Activated naive CD8-positive, alpha-beta T cell treated with anti-CD3 and anti-CD28 coated beads for 36 hours (primary cell): ENCODE data around the gene ALG8. TPM values are rescaled to one million over a fixed set of nuclear protein-coding genes. Genes with fewer than 3 reads are reported as not detected.
"Not testable (repeated sequence)": the region's sequence is repeated elsewhere in the genome, so short reads cannot be mapped to it uniquely, and the experiment has no call there.

Experiments
- DNase-seq: peaks from one replicate; pipeline ENCODE4 v3.0.0; 2021
- H3K27ac Mint-ChIP-seq: one replicate; pipeline ENCODE4 v1.8.0; 2022; ENCODE audit warnings: mild to moderate bottlenecking, moderate library complexity, mixed read lengths
- H3K27me3 Mint-ChIP-seq: one replicate; pipeline ENCODE4 v1.8.0; 2022; ENCODE audit warnings: mild to moderate bottlenecking, mixed read lengths
- H3K36me3 Mint-ChIP-seq: one replicate; pipeline ENCODE4 v1.8.0; 2021; ENCODE audit warnings: mild to moderate bottlenecking, mixed read lengths
- H3K4me1 Mint-ChIP-seq: one replicate; pipeline ENCODE4 v1.8.0; 2021; ENCODE audit warnings: mixed read lengths
- H3K4me3 Mint-ChIP-seq: one replicate; pipeline ENCODE4 v1.8.0; 2022; ENCODE audit warnings: mild to moderate bottlenecking, moderate library complexity, mixed read lengths
- H3K9me3 Mint-ChIP-seq: one replicate; pipeline ENCODE4 v1.8.0; 2022; ENCODE audit warnings: mixed read lengths
- total RNA-seq, 2 experiments: library from RNA; stranded (reverse); gene quantifications; one replicate each; pipeline ENCODE4 v1.2.3, GENCODE V29; 2021

The ALG8 gene
- total RNA-seq, result 10 to 100 TPM; 40.2 to 48.8 TPM

GRCh38 chr11:78139422-78140391 is at the start of gene ALG8:
Gene ALG8, minus strand, starts transcription at chr11:78139626. Its CDS starts 38 bp downstream, at chr11:78139588.
- Mint-ChIP-seq H3K4me1 (peaks cover 35% of the 10 kb centered on the region), H3K27ac (peak within 1 kb of the TSS; percentile 95), H3K4me3 (peak within 1 kb of the TSS; percentile 91), H3K36me3 (peaks cover 40% of the 10 kb centered on the region), H3K27me3 (no peaks in the 10 kb centered on the region), H3K9me3 (no peaks in the 10 kb centered on the region)
- peak; percentile 97 for DNase-seq

GRCh38 chr11:78188286-78189173 is 49.1 kb upstream of the ALG8 start, which contains the start of the genes KCTD21 and USP35:
Gene KCTD21, minus strand, starts transcription at chr11:78188626. Its CDS starts 14,072 bp downstream, at chr11:78174554.
Gene USP35, plus strand, starts transcription at chr11:78188919. Its CDS starts 7,327 bp downstream, at chr11:78196246.
- Mint-ChIP-seq H3K36me3 (no peaks in the 10 kb centered on the region), H3K27ac (peak within 1 kb of the TSS; percentile 100), H3K27me3 (no peaks in the 10 kb centered on the region), H3K4me1 (peaks cover 51% of the 10 kb centered on the region), H3K4me3 (peak within 1 kb of the TSS; percentile 99), H3K9me3 (no peaks in the 10 kb centered on the region)
- peak; percentile 94 for DNase-seq

GRCh38 chr11:78187366-78188285 is 48.2 kb upstream of the ALG8 start:
- DNase-seq, result peak; percentile 84
- Mint-ChIP-seq H3K27me3 (no peaks in the 10 kb centered on the region), H3K9me3 (no peaks in the 10 kb centered on the region), H3K4me3 (peak overlapping the region; percentile 99), H3K27ac (peak overlapping the region; percentile 100), H3K4me1 (peaks cover 44% of the 10 kb centered on the region), H3K36me3 (peaks cover 4% of the 10 kb centered on the region)

- no peak overlapping the region for H3K4me3 Mint-ChIP-seq
- peaks cover 9% of the 10 kb centered on the region for H3K9me3 Mint-ChIP-seq
- peaks cover 11% of the 10 kb centered on the region for H3K4me1 Mint-ChIP-seq
- H3K36me3 Mint-ChIP-seq, result peaks cover 22% of the 10 kb centered on the region
- no peak for DNase-seq
- H3K27me3 Mint-ChIP-seq, result no peaks in the 10 kb centered on the region
- H3K27ac Mint-ChIP-seq, result no peak overlapping the region
Measured at GRCh38 chr11:78181185-78181584, 41.8 kb upstream of the ALG8 start.

- Mint-ChIP-seq H3K27ac (no peak overlapping the region), H3K4me3 (no peak overlapping the region), H3K27me3 (no peaks in the 10 kb centered on the region), H3K4me1 (peaks cover 7% of the 10 kb centered on the region), H3K36me3 (peaks cover 22% of the 10 kb centered on the region), H3K9me3 (peaks cover 11% of the 10 kb centered on the region)
- DNase-seq, result no peak
Measured at GRCh38 chr11:78180751-78181150, 41.3 kb upstream of the ALG8 start.

- Mint-ChIP-seq H3K27me3 (no peaks in the 10 kb centered on the region), H3K36me3 (peaks cover 22% of the 10 kb centered on the region), H3K4me1 (peaks cover 6% of the 10 kb centered on the region), H3K9me3 (peaks cover 11% of the 10 kb centered on the region), H3K4me3 (no peak overlapping the region), H3K27ac (no peak overlapping the region)
- DNase-seq, result no peak
Measured at GRCh38 chr11:78179459-78180071, 40.1 kb upstream of the ALG8 start.

GRCh38 chr11:78177216-78177615 is 37.8 kb upstream of the ALG8 start:
- DNase-seq, result no peak
- Mint-ChIP-seq H3K9me3 (peaks cover 11% of the 10 kb centered on the region), H3K4me1 (peaks cover 6% of the 10 kb centered on the region), H3K27me3 (no peaks in the 10 kb centered on the region), H3K4me3 (no peak overlapping the region), H3K36me3 (peaks cover 22% of the 10 kb centered on the region), H3K27ac (no peak overlapping the region)

- Mint-ChIP-seq H3K4me1 (peaks cover 6% of the 10 kb centered on the region), H3K36me3 (peaks cover 22% of the 10 kb centered on the region), H3K27me3 (no peaks in the 10 kb centered on the region), H3K4me3 (no peak overlapping the region), H3K27ac (no peak overlapping the region), H3K9me3 (peaks cover 11% of the 10 kb centered on the region)
- no peak for DNase-seq
Measured at GRCh38 chr11:78176605-78177141, 37.2 kb upstream of the ALG8 start.

- not testable (repeated sequence) for H3K4me3 Mint-ChIP-seq, H3K27ac Mint-ChIP-seq, H3K4me1 Mint-ChIP-seq, H3K27me3 Mint-ChIP-seq, DNase-seq, H3K9me3 Mint-ChIP-seq
- peaks cover 17% of the 10 kb centered on the region for H3K36me3 Mint-ChIP-seq
Measured at GRCh38 chr11:78175862-78176261, 36.4 kb upstream of the ALG8 start.

GRCh38 chr11:78171951-78172350 is 32.5 kb upstream of the ALG8 start:
- H3K36me3 Mint-ChIP-seq, result peaks cover 7% of the 10 kb centered on the region

GRCh38 chr11:78170874-78171549 is 31.6 kb upstream of the ALG8 start:
- H3K36me3 Mint-ChIP-seq, result peaks cover 4% of the 10 kb centered on the region
- no peak for DNase-seq
- H3K9me3 Mint-ChIP-seq, result peaks cover under 1% of the 10 kb centered on the region
- H3K27me3 Mint-ChIP-seq, result no peaks in the 10 kb centered on the region
- H3K27ac Mint-ChIP-seq, result no peak overlapping the region
- H3K4me3 Mint-ChIP-seq, result no peak overlapping the region
- H3K4me1 Mint-ChIP-seq, result no peaks in the 10 kb centered on the region

More at GRCh38 chr11:78171951-78172350, 32.5 kb upstream of the ALG8 start:
- H3K27me3 Mint-ChIP-seq, result no peaks in the 10 kb centered on the region
- H3K4me3 Mint-ChIP-seq, result no peak overlapping the region
- H3K9me3 Mint-ChIP-seq, result peaks cover 4% of the 10 kb centered on the region
- no peaks in the 10 kb centered on the region for H3K4me1 Mint-ChIP-seq
- no peak overlapping the region for H3K27ac Mint-ChIP-seq
- no peak for DNase-seq

GRCh38 chr11:78170413-78170812 is 31.0 kb upstream of the ALG8 start:
- Mint-ChIP-seq H3K36me3 (peaks cover 4% of the 10 kb centered on the region), H3K4me1 (no peaks in the 10 kb centered on the region), H3K27ac (no peak overlapping the region), H3K9me3 (no peaks in the 10 kb centered on the region), H3K4me3 (no peak overlapping the region), H3K27me3 (no peaks in the 10 kb centered on the region)
- DNase-seq, result no peak
